ENCODE results near the gene DNPH1. TPM values are rescaled to one million over a fixed set of nuclear protein-coding genes. Genes with fewer than 3 reads are reported as not detected.
A peak's percentile ranks its signal among the peaks of the same experiment; 100 is the strongest.

Gene DNPH1
- total and polyA plus RNA-seq, 4 donors, result 32.0 to 135 (median 84.5) TPM

DNA sequence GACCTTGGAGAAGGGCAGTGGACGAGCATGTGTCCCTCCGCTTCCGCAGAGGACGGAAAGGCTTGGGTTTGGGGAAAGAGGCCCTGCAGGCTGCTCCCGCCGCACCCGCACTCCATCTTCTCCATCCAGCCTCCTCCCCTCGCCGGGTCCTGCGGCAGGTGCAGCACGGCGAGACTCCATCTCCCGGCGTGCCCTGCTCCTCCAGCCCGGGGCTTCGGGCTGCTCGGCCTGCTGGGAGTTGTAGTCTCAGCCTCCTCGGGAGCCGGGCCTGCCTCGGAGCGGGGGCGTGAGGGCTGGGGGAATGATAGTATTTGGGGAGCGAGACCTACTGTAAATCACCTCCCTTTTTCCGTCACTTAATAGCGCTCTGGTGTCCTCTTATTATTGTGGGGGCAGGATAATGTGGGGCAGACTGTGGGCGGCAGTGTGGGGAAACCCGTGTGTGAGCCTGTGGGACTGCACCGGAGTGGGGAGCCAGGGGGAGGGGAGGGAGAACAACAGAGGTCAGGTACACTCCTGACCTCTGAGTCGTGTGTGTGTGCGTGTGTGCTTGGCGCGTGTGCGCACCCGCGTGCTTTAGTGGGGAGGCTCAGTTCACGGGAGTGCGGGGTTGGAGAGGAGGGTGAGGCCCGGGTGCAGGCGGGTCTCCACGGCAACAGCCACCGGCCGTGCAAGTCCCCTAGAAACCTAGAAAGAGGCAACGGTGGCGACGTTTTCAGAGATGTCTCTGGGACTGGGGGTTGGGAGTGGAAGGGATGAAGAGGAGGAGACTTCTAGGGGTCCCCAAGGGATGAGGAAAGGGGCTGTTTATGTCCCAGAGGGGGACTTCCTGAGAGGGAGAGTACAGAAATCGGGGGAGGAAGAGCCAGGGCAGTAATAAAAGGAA is 18.1 kb upstream of the DNPH1 start:
- H3K27ac ChIP-seq (ENCODE audit: low read depth in 1 of 2, low read length in 1 of 2), result no peak overlapping the region
- ATAC-seq (ENCODE audit: insufficient read depth, low FRiP score), result peak; percentile 95
- no peak overlapping the region for H3K9ac ChIP-seq (ENCODE audit: insufficient read depth in 1 of 2, low read length in 2 of 2)
- H3K9me3 ChIP-seq (ENCODE audit: control insufficient read depth in 4 of 4, insufficient read depth in 3 of 4, low read length in 3 of 4), result no peaks in the 10 kb centered on the region
- H3K4me1 ChIP-seq (ENCODE audit: control insufficient read depth in 5 of 5, insufficient read depth in 5 of 5, low read length in 5 of 5), result peaks cover 0 to 26% (median 2%) of the 10 kb centered on the region in 5 donors
- H3K27me3 ChIP-seq (ENCODE audit: control insufficient read depth in 3 of 3, insufficient read depth in 3 of 3, low read length in 2 of 3), result peaks cover 0 to 61% (median 53%) of the 10 kb centered on the region in 3 donors
- TF ChIP-seq, protein P1, sequence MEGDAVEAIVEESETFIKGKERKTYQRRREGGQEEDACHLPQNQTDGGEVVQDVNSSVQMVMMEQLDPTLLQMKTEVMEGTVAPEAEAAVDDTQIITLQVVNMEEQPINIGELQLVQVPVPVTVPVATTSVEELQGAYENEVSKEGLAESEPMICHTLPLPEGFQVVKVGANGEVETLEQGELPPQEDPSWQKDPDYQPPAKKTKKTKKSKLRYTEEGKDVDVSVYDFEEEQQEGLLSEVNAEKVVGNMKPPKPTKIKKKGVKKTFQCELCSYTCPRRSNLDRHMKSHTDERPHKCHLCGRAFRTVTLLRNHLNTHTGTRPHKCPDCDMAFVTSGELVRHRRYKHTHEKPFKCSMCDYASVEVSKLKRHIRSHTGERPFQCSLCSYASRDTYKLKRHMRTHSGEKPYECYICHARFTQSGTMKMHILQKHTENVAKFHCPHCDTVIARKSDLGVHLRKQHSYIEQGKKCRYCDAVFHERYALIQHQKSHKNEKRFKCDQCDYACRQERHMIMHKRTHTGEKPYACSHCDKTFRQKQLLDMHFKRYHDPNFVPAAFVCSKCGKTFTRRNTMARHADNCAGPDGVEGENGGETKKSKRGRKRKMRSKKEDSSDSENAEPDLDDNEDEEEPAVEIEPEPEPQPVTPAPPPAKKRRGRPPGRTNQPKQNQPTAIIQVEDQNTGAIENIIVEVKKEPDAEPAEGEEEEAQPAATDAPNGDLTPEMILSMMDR (IDR thresholded peaks at IDR 0.05; ENCODE audit: control extremely low read depth, extremely low read depth), result no peak
- H3K36me3 ChIP-seq (ENCODE audit: control insufficient read depth in 4 of 4, insufficient read depth in 4 of 4, low read length in 4 of 4), result no peaks in the 10 kb centered on the region
- 1 to 4% methylated on average over 43 to 46 of the region's 46 CpGs for WGBS, 2 donors
- peak; percentile 50 to 69 (median 69) for DNase-seq
- peak overlapping the region; percentile 41 for H3K4me3 ChIP-seq

DNA sequence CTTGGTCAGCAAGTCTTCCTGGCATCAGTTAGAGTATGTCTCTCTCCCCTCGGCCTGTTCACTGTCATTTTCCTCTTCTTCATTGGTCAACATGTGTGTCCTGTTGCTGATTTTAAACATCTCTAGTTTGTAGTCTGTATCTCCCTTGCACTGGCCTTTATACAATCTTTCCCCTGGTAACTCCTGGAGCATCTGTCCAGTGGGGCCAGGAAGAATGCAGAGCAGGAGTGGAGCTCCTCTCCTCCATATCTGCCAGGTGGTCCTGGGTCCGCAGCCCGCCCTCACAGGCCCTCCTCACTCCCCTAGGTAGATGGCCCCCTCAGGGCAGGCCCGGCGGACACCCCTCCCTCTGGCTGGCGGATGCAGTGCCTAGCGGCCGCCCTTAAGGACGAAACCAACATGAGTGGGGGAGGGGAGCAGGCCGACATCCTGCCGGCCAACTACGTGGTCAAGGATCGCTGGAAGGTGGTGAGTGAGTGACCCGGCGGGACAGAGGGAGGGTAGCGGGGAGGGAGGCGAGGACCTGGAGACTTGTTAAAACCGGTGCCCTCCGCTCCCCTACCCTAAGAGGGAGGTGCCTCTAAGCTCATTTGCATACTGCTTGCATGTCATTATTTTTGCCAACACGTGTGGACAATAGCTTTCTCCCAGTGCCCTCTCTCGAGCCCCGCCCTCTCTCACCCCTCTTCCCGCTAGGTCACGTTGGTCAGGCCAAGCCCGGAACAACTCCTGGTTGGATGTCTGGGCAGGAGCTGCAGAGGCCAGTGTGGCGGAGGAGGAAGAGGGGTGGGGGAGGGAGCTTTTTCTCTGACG is 17.2 kb upstream of the DNPH1 start:
- peak in 2 of 3 donors; percentile 40 to 59 for DNase-seq

DNA sequence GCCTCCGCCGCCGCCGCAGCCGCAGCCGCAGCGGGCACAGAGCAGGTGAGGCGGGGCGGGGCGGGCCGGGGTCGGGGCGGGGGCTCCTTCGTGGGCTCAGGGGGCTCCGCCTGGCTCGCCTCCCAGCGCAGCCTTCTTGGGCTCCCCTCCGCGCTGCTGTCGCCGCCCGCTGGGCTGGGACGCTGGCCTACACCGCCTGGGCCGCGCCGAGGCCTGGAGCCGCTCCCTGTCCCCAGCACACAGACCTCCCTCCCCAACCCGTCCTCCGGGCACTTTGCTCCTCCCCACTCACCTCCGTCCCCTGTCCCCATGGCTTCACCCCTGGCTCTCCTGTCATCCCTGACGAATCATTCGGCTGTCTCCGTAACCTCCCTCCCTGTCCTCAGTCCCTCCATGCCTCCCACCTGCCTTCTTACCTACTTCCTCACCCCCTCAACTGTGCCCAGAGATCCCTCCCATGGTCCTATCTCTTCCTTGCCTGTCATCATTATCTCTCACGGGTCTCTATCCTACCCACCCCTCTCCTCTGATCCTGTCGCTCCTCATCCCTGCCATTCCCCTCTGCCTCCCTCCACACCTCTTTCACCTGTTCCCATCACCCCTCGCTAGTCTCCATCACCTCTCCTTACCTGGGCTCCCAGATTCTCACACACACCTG is 14.5 kb upstream of the DNPH1 start:
- no peaks in the 10 kb centered on the region for H3K9me3 ChIP-seq (ENCODE audit: control insufficient read depth in 4 of 4, insufficient read depth in 3 of 4, low read length in 3 of 4)

More for the DNA sequence above, 17.2 kb upstream of the DNPH1 start:
- WGBS, 2 donors, result 18 to 30% methylated on average over 27 of the region's 27 CpGs
- peaks cover 0 to 20% (median 2%) of the 10 kb centered on the region in 5 donors for H3K4me1 ChIP-seq (ENCODE audit: control insufficient read depth in 5 of 5, insufficient read depth in 5 of 5, low read length in 5 of 5)
- TF ChIP-seq, protein P1 (IDR thresholded peaks at IDR 0.05; ENCODE audit: control extremely low read depth, extremely low read depth), result no peak
- no peaks in the 10 kb centered on the region for H3K36me3 ChIP-seq (ENCODE audit: control insufficient read depth in 4 of 4, insufficient read depth in 4 of 4, low read length in 4 of 4)
- no peak overlapping the region for H3K9ac ChIP-seq (ENCODE audit: insufficient read depth in 1 of 2, low read length in 2 of 2)
- peak overlapping the region in 1 of 2 donors; percentile 10 for H3K27ac ChIP-seq (ENCODE audit: low read depth in 1 of 2, low read length in 1 of 2)
- H3K4me3 ChIP-seq, result peak overlapping the region; percentile 41
- H3K9me3 ChIP-seq (ENCODE audit: control insufficient read depth in 4 of 4, insufficient read depth in 3 of 4, low read length in 3 of 4), result no peaks in the 10 kb centered on the region
- H3K27me3 ChIP-seq (ENCODE audit: control insufficient read depth in 3 of 3, insufficient read depth in 3 of 3, low read length in 2 of 3), result peaks cover 0 to 70% (median 57%) of the 10 kb centered on the region in 3 donors
- peak; percentile 75 for ATAC-seq (ENCODE audit: insufficient read depth, low FRiP score)

More for the DNA sequence above, 14.5 kb upstream of the DNPH1 start:
- DNase-seq (no peak), ATAC-seq (ENCODE audit: insufficient read depth, low FRiP score) (no peak)
- Histone ChIP-seq H3K27ac (ENCODE audit: low read depth in 1 of 2, low read length in 1 of 2) (no peak overlapping the region), H3K27me3 (ENCODE audit: control insufficient read depth in 3 of 3, insufficient read depth in 3 of 3, low read length in 2 of 3) (peaks cover 0 to 65% (median 49%) of the 10 kb centered on the region in 3 donors), H3K4me1 (ENCODE audit: control insufficient read depth in 5 of 5, insufficient read depth in 5 of 5, low read length in 5 of 5) (peaks cover 0 to 14% (median 2%) of the 10 kb centered on the region in 5 donors), H3K9ac (ENCODE audit: insufficient read depth in 1 of 2, low read length in 2 of 2) (no peak overlapping the region), H3K36me3 (ENCODE audit: control insufficient read depth in 4 of 4, insufficient read depth in 4 of 4, low read length in 4 of 4) (no peaks in the 10 kb centered on the region), H3K4me3 (no peak overlapping the region)
- TF ChIP-seq, protein P1 (IDR thresholded peaks at IDR 0.05; ENCODE audit: control extremely low read depth, extremely low read depth), result no peak
- 26 to 47% methylated on average over 27 to 37 of the region's 37 CpGs for WGBS, 2 donors
